Peyer's patch (tissue), 4 donors: ENCODE data around the gene MICA. TPM values are rescaled to one million over a fixed set of nuclear protein-coding genes. Genes with fewer than 3 reads are reported as not detected.
"Not testable (repeated sequence)": the region's sequence is repeated elsewhere in the genome, so short reads cannot be mapped to it uniquely, and the experiment has no call there.

ENCODE experiments used
- DNase-seq, 3 donors: peaks; one replicate each; pipeline ENCODE4 v3.0.0-alpha.2; 2017 to 2019
- H3K27ac ChIP-seq, 4 donors: fragments of 200-600 bp; sonication (generic); one replicate each; pipeline ENCODE4 v1.5.1; 2016 to 2019
- H3K27me3 ChIP-seq, 2 donors: fragments of 200-600 bp; sonication (generic); one replicate each; pipeline ENCODE4 v1.5.1; 2019
- H3K36me3 ChIP-seq, 3 donors: fragments of 200-600 bp; sonication (generic); one replicate each; pipeline ENCODE4 v1.5.1; 2016 to 2019
- H3K4me1 ChIP-seq, 4 donors: fragments of 200-600 bp; sonication (generic); one replicate each; pipeline ENCODE4 v1.5.1; 2016 to 2019
- H3K4me3 ChIP-seq, 4 donors: fragments of 200-600 bp; sonication (generic); 1 replicate in 3 of 4; 2 replicates in 1 of 4; pipeline ENCODE4 v1.5.1; 2016 to 2019; ENCODE audit warnings: mild to moderate bottlenecking in 1 of 4
- H3K9me3 ChIP-seq, 4 donors: fragments of 200-600 bp; sonication (generic); one replicate each; pipeline ENCODE4 v1.5.1; 2016 to 2019; ENCODE audit warnings: mild to moderate bottlenecking in 1 of 4
- POLR2A ChIP-seq, 2 donors: fragments of 450-650 bp; IDR thresholded peaks; one replicate each; pipeline ENCODE4 v1.5.1; 2017; ENCODE audit warnings: antibody characterized with exemption in 2 of 2, mild to moderate bottlenecking in 2 of 2, moderate library complexity in 2 of 2
- total RNA-seq, 4 donors: library from RNA; depleted of rRNA; stranded (reverse); fragments of >200 nt; gene quantifications; one replicate each; pipeline ENCODE4 v1.1.0, GENCODE V29; 2016
- TF ChIP-seq, protein P1 (sequence below), 6 experiments: fragments of 450-650 bp in 4 of 6; fragments of 200-600 bp in 2 of 6; sonication (generic) in 1 of 6; IDR thresholded peaks; one replicate each; pipeline ENCODE4 v1.5.1; 2017 to 2019; ENCODE audit warnings: antibody characterized with exemption in 6 of 6, mild to moderate bottlenecking in 3 of 6, moderate library complexity in 1 of 6

Gene MICA
- total RNA-seq, 4 donors from 2014 or later, result 21.0 to 71.0 (median 29.1) TPM

DNA sequence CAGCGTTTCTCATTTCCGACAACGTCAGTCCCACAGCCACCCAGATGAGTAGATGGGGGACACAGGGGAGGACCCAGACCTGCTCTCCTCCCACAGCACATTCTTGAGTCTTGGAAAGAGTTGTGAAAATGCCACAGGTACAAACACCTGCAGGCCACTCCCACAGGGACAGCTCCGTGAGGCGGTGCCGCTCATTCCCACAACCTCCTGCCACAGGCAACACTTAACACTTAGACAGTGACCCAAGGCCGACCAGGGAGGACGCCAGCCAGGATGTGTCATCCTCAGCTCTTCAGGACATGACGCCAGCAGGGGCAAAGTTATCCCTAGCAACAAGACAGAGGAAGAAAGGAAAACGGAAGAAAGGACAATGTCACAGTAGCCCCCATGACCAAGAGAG is 23.5 kb upstream of the MICA start:
- peak overlapping the region in 2 of 4 donors; percentile 72 to 83 for H3K27ac ChIP-seq
- DNase-seq, result peak in 2 of 3 donors; percentile 86 to 87

DNA sequence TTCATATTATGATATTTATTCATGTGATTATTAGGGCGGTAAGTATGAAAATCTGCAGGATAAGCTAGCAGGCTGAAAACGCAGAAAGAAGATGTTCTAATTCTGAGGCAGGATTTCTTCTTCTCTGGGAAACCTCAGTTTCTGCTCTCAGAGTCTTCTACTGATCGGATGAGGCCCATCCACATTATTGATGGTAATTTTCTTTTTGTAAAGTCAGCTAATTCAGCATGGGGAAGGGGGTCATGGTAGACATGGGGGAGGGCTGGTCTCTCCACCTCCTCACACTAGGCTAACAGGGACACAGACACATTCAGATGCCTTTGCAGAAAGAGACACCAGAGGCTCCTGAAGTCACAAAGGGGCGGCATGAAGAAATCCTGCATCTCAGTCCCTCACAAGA is 21.7 kb upstream of the MICA start:
- TF ChIP-seq POLR2A (IDR thresholded peaks at IDR 0.05), result no peak
- TF ChIP-seq, protein P1, sequence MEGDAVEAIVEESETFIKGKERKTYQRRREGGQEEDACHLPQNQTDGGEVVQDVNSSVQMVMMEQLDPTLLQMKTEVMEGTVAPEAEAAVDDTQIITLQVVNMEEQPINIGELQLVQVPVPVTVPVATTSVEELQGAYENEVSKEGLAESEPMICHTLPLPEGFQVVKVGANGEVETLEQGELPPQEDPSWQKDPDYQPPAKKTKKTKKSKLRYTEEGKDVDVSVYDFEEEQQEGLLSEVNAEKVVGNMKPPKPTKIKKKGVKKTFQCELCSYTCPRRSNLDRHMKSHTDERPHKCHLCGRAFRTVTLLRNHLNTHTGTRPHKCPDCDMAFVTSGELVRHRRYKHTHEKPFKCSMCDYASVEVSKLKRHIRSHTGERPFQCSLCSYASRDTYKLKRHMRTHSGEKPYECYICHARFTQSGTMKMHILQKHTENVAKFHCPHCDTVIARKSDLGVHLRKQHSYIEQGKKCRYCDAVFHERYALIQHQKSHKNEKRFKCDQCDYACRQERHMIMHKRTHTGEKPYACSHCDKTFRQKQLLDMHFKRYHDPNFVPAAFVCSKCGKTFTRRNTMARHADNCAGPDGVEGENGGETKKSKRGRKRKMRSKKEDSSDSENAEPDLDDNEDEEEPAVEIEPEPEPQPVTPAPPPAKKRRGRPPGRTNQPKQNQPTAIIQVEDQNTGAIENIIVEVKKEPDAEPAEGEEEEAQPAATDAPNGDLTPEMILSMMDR (IDR thresholded peaks at IDR 0.05), result no peak
- Histone ChIP-seq H3K4me3 (no peak overlapping the region), H3K4me1 (peaks cover 0 to 16% (median 0%) of the 10 kb centered on the region in 4 donors), H3K27me3 (no peaks in the 10 kb centered on the region), H3K27ac (no peak overlapping the region), H3K9me3 (no peaks in the 10 kb centered on the region), H3K36me3 (no peaks in the 10 kb centered on the region)
- no peak for DNase-seq

More for the DNA sequence above, 23.5 kb upstream of the MICA start:
- H3K36me3 ChIP-seq, result no peaks in the 10 kb centered on the region
- no peak overlapping the region for H3K4me3 ChIP-seq
- TF ChIP-seq POLR2A (IDR thresholded peaks at IDR 0.05), result peak; percentile 47 to 76
- TF ChIP-seq, protein P1 (IDR thresholded peaks at IDR 0.05), result no peak
- H3K4me1 ChIP-seq, result peaks cover 0 to 16% (median 0%) of the 10 kb centered on the region in 4 donors
- H3K27me3 ChIP-seq, result no peaks in the 10 kb centered on the region
- H3K9me3 ChIP-seq, result no peaks in the 10 kb centered on the region

DNA sequence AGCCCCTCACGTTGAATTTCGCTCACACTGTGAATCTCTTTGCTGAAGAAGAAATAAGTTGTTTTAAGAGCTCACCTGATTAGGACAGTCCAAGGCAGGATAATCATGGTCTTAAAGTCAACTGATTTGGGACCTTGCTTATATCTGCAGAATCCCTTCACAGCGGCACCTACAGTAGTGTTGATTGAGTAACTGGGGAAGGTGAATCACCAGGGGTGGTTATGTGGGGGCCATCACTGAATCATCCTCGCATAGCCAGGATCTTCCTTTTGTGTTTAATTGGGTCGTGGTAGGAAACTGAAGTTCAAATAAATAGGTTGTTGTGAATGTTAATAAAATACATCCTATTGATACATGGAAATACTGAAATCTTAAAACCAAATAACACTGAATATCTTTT is 20.2 kb upstream of the MICA start:
- TF ChIP-seq POLR2A (IDR thresholded peaks at IDR 0.05), result no peak
- TF ChIP-seq, protein P1 (IDR thresholded peaks at IDR 0.05), result no peak
- Histone ChIP-seq H3K27me3 (no peaks in the 10 kb centered on the region), H3K4me3 (no peak overlapping the region), H3K27ac (no peak overlapping the region), H3K4me1 (peaks cover 0 to 6% (median 0%) of the 10 kb centered on the region in 4 donors), H3K9me3 (no peaks in the 10 kb centered on the region), H3K36me3 (no peaks in the 10 kb centered on the region)
- no peak for DNase-seq

DNA sequence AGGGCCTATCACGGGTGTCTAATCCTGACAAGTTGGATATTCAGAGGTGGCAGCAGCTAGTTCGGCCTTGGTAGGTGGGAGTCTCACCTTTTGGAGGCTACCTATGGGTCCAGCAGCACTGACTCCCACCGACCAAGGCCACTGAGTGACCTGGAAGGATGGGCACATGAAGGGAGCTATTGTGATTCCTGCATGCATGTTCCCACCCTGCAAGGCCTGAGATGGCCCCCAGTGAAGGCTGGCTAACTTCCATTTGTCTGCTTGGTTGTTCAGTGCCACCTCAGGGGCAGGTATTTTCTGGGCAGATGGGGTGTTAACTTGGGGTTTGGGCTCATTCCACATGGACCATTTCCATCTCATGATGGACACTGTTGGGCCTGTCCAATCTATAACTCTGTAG is 18.4 kb upstream of the MICA start:
- DNase-seq, result no peak
- H3K27me3 ChIP-seq, result no peaks in the 10 kb centered on the region
- H3K27ac ChIP-seq, result no peak overlapping the region
- TF ChIP-seq POLR2A (IDR thresholded peaks at IDR 0.05), result no peak
- TF ChIP-seq, protein P1 (IDR thresholded peaks at IDR 0.05), result no peak
- H3K4me1 ChIP-seq, result no peaks in the 10 kb centered on the region
- no peaks in the 10 kb centered on the region for H3K36me3 ChIP-seq
- no peak overlapping the region for H3K4me3 ChIP-seq
- H3K9me3 ChIP-seq, result no peaks in the 10 kb centered on the region

DNA sequence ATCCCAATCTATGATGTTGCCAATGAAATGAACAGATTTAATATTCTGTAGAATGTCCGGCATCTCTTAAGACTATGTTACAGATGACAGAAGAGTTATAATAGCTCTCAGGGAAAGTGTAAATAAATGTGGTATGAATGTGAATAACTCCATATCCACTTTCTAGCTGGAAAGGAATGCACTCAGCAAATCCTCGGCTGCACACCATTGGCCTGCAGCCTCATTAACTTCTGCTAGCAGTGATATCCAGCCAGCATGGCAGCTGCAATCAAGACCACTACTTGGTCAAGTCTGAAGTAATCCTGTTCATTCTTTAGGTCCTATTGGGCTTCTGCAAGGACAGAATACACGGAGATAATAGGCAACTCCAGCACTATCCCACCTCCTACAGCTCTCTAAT is 17.3 kb upstream of the MICA start:
- no peak overlapping the region for H3K4me3 ChIP-seq
- no peak for TF ChIP-seq POLR2A (IDR thresholded peaks at IDR 0.05)
- TF ChIP-seq, protein P1 (IDR thresholded peaks at IDR 0.05), result no peak
- H3K27me3 ChIP-seq, result no peaks in the 10 kb centered on the region
- H3K4me1 ChIP-seq, result no peaks in the 10 kb centered on the region
- DNase-seq, result no peak
- H3K36me3 ChIP-seq, result no peaks in the 10 kb centered on the region
- no peak overlapping the region for H3K27ac ChIP-seq
- H3K9me3 ChIP-seq, result no peaks in the 10 kb centered on the region

DNA sequence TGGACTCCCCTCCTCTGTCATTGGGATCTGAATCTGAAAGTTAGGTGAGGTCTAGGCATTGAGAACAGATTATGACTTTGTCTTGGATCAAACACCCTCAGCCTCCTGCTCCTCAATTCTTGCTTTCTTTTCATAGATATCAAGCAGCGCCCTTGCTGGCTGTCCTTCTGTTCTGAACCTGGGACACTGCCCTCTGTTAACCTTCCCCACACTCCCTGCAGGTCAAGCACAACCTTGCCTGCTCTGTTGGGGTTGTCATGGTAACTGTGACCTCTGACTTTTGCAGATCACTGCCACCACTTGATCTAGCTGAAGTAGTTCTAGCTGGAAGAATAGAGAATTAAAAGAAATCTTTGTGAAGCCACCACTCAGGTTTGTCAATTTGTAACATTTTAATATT is 16.4 kb upstream of the MICA start:
- Histone ChIP-seq H3K27ac (no peak overlapping the region), H3K27me3 (no peaks in the 10 kb centered on the region), H3K36me3 (no peaks in the 10 kb centered on the region), H3K4me1 (no peaks in the 10 kb centered on the region), H3K9me3 (no peaks in the 10 kb centered on the region), H3K4me3 (no peak overlapping the region)
- no peak for TF ChIP-seq POLR2A (IDR thresholded peaks at IDR 0.05)
- TF ChIP-seq, protein P1 (IDR thresholded peaks at IDR 0.05), result no peak
- DNase-seq, result no peak

DNA sequence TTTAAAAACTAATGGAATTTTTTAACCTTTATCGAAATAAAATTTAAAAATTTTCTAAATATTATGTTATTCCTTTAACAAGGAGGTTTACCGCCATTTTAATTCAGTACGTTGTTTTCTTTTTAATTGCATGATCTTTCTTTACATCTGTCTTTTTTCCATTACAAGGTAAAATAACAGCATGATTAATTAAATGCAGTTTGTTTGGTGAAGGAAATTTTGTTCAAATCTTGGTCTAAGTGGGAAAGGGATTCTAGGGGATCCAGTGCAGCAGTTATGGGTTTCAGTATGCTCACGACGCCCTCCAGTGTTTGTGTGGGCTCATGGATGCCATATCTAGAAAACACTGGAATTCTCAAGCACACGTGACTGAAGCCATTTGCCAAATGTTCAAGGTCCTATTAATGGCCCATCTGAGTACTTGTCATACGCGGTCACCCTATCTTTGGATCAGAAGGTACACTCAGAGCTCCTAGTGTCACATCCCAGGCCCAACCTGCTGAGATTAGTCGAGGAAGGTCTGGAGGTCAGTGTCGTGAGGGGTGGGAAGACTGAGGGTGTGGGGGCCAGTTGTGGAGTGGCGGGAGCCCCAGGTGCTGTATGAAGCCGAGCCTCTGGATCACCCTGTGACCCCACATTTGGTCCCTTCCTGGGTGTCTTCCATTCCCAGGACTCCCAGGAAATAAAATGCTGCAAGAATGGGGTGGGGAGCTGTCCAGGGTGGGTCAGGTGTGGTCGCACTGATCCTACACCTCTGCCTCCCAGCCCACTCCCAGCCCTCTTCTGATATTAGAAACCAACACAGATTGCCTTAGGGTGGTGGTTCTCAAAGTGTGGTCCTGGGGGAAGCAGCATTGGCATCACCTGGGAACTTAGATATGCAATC is 14.2 kb upstream of the MICA start:
- H3K4me3 ChIP-seq, H3K4me1 ChIP-seq, DNase-seq, H3K27ac ChIP-seq, H3K27me3 ChIP-seq, H3K36me3 ChIP-seq, H3K9me3 ChIP-seq: not testable (repeated sequence)

DNA sequence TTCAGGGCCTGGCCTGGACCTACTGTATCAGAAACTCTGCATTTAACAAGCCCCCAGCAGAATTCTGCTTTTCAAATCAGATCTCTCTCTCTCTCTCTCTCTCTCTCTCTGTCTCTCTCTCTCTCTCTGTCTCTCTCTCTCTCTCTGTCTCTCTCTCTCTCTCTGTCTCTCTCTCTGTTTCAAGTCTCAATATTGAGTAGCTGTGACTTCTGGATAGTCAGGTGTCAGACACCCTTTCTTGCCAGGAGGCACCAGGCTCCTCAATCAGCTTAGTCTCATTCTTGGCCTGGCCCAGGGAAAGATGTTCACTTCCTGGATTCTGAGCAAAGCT is 13.6 kb upstream of the MICA start:
- H3K27me3 ChIP-seq, H3K4me1 ChIP-seq, DNase-seq, H3K4me3 ChIP-seq, H3K27ac ChIP-seq, H3K9me3 ChIP-seq, H3K36me3 ChIP-seq: not testable (repeated sequence)
